Transverse colon (tissue), 3 donors: ENCODE results near the gene ISM2.

ENCODE experiments used
- POLR2A ChIP-seq: fragments of 450-650 bp; IDR thresholded peaks from one replicate; pipeline ENCODE4 v1.6.1; 2016; ENCODE audit warnings: antibody characterized with exemption, mild to moderate bottlenecking, moderate library complexity
- TF ChIP-seq, protein P1 (sequence below), 5 experiments: fragments of 200-600 bp in 3 of 5; fragments of 450-650 bp in 2 of 5; sonication (generic) in 3 of 5; IDR thresholded peaks; 1 replicate in 2 of 5; 2 replicates in 3 of 5; pipeline ENCODE4 v1.5.1; 2016 to 2017; ENCODE audit warnings: antibody characterized with exemption in 5 of 5, inconsistent platforms in 3 of 5, mild to moderate bottlenecking in 2 of 5, moderate library complexity in 1 of 5

- TF ChIP-seq, protein P1, sequence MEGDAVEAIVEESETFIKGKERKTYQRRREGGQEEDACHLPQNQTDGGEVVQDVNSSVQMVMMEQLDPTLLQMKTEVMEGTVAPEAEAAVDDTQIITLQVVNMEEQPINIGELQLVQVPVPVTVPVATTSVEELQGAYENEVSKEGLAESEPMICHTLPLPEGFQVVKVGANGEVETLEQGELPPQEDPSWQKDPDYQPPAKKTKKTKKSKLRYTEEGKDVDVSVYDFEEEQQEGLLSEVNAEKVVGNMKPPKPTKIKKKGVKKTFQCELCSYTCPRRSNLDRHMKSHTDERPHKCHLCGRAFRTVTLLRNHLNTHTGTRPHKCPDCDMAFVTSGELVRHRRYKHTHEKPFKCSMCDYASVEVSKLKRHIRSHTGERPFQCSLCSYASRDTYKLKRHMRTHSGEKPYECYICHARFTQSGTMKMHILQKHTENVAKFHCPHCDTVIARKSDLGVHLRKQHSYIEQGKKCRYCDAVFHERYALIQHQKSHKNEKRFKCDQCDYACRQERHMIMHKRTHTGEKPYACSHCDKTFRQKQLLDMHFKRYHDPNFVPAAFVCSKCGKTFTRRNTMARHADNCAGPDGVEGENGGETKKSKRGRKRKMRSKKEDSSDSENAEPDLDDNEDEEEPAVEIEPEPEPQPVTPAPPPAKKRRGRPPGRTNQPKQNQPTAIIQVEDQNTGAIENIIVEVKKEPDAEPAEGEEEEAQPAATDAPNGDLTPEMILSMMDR (IDR thresholded peaks at IDR 0.05), result no peak
- no peak for TF ChIP-seq POLR2A
Measured at GRCh38 chr14:77489041-77489440, 9.6 kb downstream of the ISM2 start.
